Smooth muscle cell (in vitro differentiated cells): ENCODE measurements around the gene GRIN2C. TPM values are rescaled to one million over a fixed set of nuclear protein-coding genes. Genes with fewer than 3 reads are reported as not detected.

Experiments used
- DNase-seq: peaks from one replicate; lab custom pipeline; 2025; ENCODE audit not compliant: unreplicated experiment; lab: John Stamatoyannopoulos, UW
- H2AFZ ChIP-seq: fragments of 200-600 bp; sonication (generic); 2 replicates; pipeline ENCODE4 v1.6.0; 2016; ENCODE audit warnings: antibody characterized with exemption, low read depth, mild to moderate bottlenecking
- H3F3A ChIP-seq: fragments of 200-600 bp; sonication (generic); 2 replicates; pipeline ENCODE4 v1.6.0; 2017; ENCODE audit warnings: antibody characterized with exemption, low read depth
- H3K27ac ChIP-seq: fragments of 200-600 bp; sonication (generic); 2 replicates; pipeline ENCODE4 v1.5.1; 2016; ENCODE audit warnings: low read depth, mild to moderate bottlenecking
- H3K27me3 ChIP-seq: fragments of 200-600 bp; sonication (generic); 2 replicates; pipeline ENCODE4 v1.6.1; 2016; ENCODE audit warnings: low read depth, mild to moderate bottlenecking
- H3K36me3 ChIP-seq: fragments of 200-600 bp; sonication (generic); 2 replicates; pipeline ENCODE4 v1.5.1; 2016; ENCODE audit warnings: low read depth
- H3K4me1 ChIP-seq: fragments of 200-600 bp; sonication (generic); 2 replicates; pipeline ENCODE4 v1.5.1; 2016; ENCODE audit warnings: low read depth
- H3K4me2 ChIP-seq: fragments of 200-600 bp; sonication (generic); 2 replicates; pipeline ENCODE4 v1.6.0; 2016; ENCODE audit warnings: mild to moderate bottlenecking
- H3K4me3 ChIP-seq: fragments of 200-600 bp; sonication (generic); 2 replicates; pipeline ENCODE4 v1.5.1; 2016; ENCODE audit warnings: mild to moderate bottlenecking
- H3K79me2 ChIP-seq: fragments of 200-600 bp; sonication (generic); 2 replicates; pipeline ENCODE4 v1.6.0; 2016; ENCODE audit warnings: low read depth, mild to moderate bottlenecking
- H3K9ac ChIP-seq: fragments of 200-600 bp; sonication (generic); 2 replicates; pipeline ENCODE4 v1.6.0; 2016; ENCODE audit warnings: low read depth
- H3K9me3 ChIP-seq: fragments of 200-600 bp; sonication (generic); replicated peaks from 2 replicates; pipeline ENCODE4 v1.5.1; 2016; ENCODE audit warnings: low read depth
- H4K20me1 ChIP-seq: fragments of 200-600 bp; sonication (generic); 2 replicates; pipeline ENCODE4 v1.6.0; 2016; ENCODE audit warnings: low read depth
- CTCF ChIP-seq: fragments of 200-600 bp; sonication (generic); IDR thresholded peaks from 2 replicates; pipeline ENCODE4 v1.5.1; 2017; ENCODE audit warnings: borderline replicate concordance, mild to moderate bottlenecking, antibody characterized with exemption; ENCODE audit not compliant: insufficient read depth, poor library complexity, severe bottlenecking
- WGBS: methylation state at CpG from one replicate; pipeline ENCODE4 v1.1.7; 2016; ENCODE audit warnings: low lambda C conversion rate; 5-methylcytosine and 5-hydroxymethylcytosine counted together
- polyA plus RNA-seq: library from polyadenylated mRNA; unstranded; fragments of >200 nt; fragmentation: Nextera tagmentation; extraction: Ambion mirVana; gene quantifications from 2 replicates; pipeline ENCODE4 v1.2.1, GENCODE V29; 2016
- total RNA-seq: library from RNA; depleted of rRNA; stranded (reverse); fragments of >200 nt; gene quantifications from 2 replicates; pipeline ENCODE4 v1.2.3, GENCODE V29; 2014

Gene GRIN2C
- total and polyA plus RNA-seq, 2 experiments from 2014 or later, result 0.13 to 0.32 TPM

- DNase-seq, result no peak
- Histone ChIP-seq H4K20me1 (peaks cover 6% of the 10 kb centered on the region), H3K27ac (no peak overlapping the region), H3K9ac (no peak overlapping the region), H3F3A (no peaks in the 10 kb centered on the region), H3K36me3 (no peaks in the 10 kb centered on the region), H2AFZ (no peak overlapping the region), H3K9me3 (no peaks in the 10 kb centered on the region), H3K4me1 (no peaks in the 10 kb centered on the region), H3K27me3 (no peaks in the 10 kb centered on the region), H3K4me3 (no peak overlapping the region), H3K4me2 (no peak overlapping the region), H3K79me2 (no peaks in the 10 kb centered on the region)
- WGBS, result 96% methylated on average over 13 of the region's 13 CpGs
- TF ChIP-seq CTCF, result no peak
Observed at GRCh38 chr17:74807441-74807840, 52.2 kb downstream of the GRIN2C start.

DNA sequence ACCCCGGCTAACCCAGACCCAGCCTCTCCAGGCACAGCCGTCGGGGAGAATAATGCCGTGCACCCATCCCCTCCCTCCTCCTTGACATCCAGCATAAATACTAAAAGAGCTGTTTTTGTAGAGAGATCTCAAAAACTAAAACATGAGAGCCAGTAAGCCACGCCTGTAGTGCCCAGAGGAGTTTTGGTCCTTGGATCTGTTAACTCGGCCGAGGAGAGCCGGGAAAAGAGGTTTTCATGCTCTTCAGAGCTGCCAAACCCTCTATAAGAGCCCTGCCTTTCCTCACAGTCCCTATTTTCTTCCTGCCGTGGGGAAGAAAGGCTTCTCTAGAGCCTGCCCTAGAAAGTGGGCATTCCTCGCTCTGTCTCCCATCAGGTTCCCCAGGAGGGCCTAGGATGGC is 53.4 kb downstream of the GRIN2C start:
- no peak overlapping the region for H3K27ac ChIP-seq
- WGBS, result 94% methylated on average over 10 of the region's 10 CpGs
- H3K4me3 ChIP-seq, result no peak overlapping the region
- TF ChIP-seq CTCF, result no peak
- H3K36me3 ChIP-seq, result no peaks in the 10 kb centered on the region
- no peaks in the 10 kb centered on the region for H3K79me2 ChIP-seq
- peaks cover 6% of the 10 kb centered on the region for H4K20me1 ChIP-seq
- H3K4me2 ChIP-seq, result no peak overlapping the region
- H3K27me3 ChIP-seq, result no peaks in the 10 kb centered on the region
- no peak for DNase-seq
- H3K4me1 ChIP-seq, result no peaks in the 10 kb centered on the region
- no peaks in the 10 kb centered on the region for H3F3A ChIP-seq
- H2AFZ ChIP-seq, result no peak overlapping the region
- H3K9me3 ChIP-seq, result no peaks in the 10 kb centered on the region
- no peak overlapping the region for H3K9ac ChIP-seq

GRCh38 chr17:74805591-74805991 is 54.1 kb downstream of the GRIN2C start:
- Histone ChIP-seq H3K4me2 (no peak overlapping the region), H2AFZ (no peak overlapping the region), H3K27me3 (no peaks in the 10 kb centered on the region), H3K79me2 (no peaks in the 10 kb centered on the region), H3F3A (no peaks in the 10 kb centered on the region), H3K36me3 (no peaks in the 10 kb centered on the region), H3K9ac (no peak overlapping the region), H3K9me3 (no peaks in the 10 kb centered on the region), H3K27ac (no peak overlapping the region), H3K4me3 (no peak overlapping the region), H3K4me1 (no peaks in the 10 kb centered on the region), H4K20me1 (peaks cover 1% of the 10 kb centered on the region)
- TF ChIP-seq CTCF, result no peak
- 91% methylated on average over 15 of the region's 15 CpGs for WGBS
- DNase-seq, result no peak

- no peaks in the 10 kb centered on the region for H4K20me1 ChIP-seq
- no peaks in the 10 kb centered on the region for H3K79me2 ChIP-seq
- no peaks in the 10 kb centered on the region for H3F3A ChIP-seq
- H3K9me3 ChIP-seq, result no peaks in the 10 kb centered on the region
- H3K27ac ChIP-seq, result no peak overlapping the region
- no peak for TF ChIP-seq CTCF
- no peak overlapping the region for H3K9ac ChIP-seq
- WGBS, result 96% methylated on average over 7 of the region's 7 CpGs
- no peaks in the 10 kb centered on the region for H3K27me3 ChIP-seq
- H3K36me3 ChIP-seq, result no peaks in the 10 kb centered on the region
- H3K4me2 ChIP-seq, result no peak overlapping the region
- DNase-seq, result no peak
- no peaks in the 10 kb centered on the region for H3K4me1 ChIP-seq
- H3K4me3 ChIP-seq, result no peak overlapping the region
- no peak overlapping the region for H2AFZ ChIP-seq
Observed at GRCh38 chr17:74804683-74805082, 55.0 kb downstream of the GRIN2C start.
